CD4-positive, alpha-beta T cell (primary cell): ENCODE data around the gene ADCY4. TPM values are rescaled to one million over a fixed set of nuclear protein-coding genes. Genes with fewer than 3 reads are reported as not detected.

Experiments used
- ATAC-seq: fragments of 200-7000 bp; cut with Tn5 transposase; one replicate; pipeline ENCODE4 v1.10.0; 2022; ENCODE audit warnings: mild to moderate bottlenecking; ENCODE audit not compliant: poor library complexity
- CTCF ChIA-PET: fragments of 350-600 bp; sonication (Branson Sonifier 250); formaldehyde crosslinking; loops from one replicate; lab custom pipeline; 2021; ENCODE audit warnings: antibody characterized with exemption, inconsistent platforms; lab: Charles Lee
- POLR2A ChIA-PET: fragments of 350-600 bp; sonication (Branson Sonifier 250); formaldehyde crosslinking; loops from one replicate; lab custom pipeline; 2021; ENCODE audit warnings: antibody characterized with exemption, inconsistent platforms; lab: Charles Lee
- DNase-seq, 14 experiments: peaks; one replicate each; pipeline ENCODE4 v3.0.0-alpha.2; 2013 to 2020; ENCODE audit warnings: mixed read lengths in 2 of 14
- H3K27ac ChIP-seq, 2 donors: one replicate each; pipeline versions ENCODE4 v1.5.1 to v1.7.0; 2013; ENCODE audit warnings: low read length in 2 of 2, low read depth in 1 of 2, mild to moderate bottlenecking in 1 of 2
- H3K27me3 ChIP-seq, 2 experiments: 1 replicate in 1 of 2; 2 replicates in 1 of 2; pipeline versions ENCODE4 v1.6.1 to v1.7.0; 2013; ENCODE audit warnings: low read length in 2 of 2, control low read depth in 1 of 2, mild to moderate bottlenecking in 1 of 2, moderate library complexity in 1 of 2; ENCODE audit not compliant: insufficient read depth in 2 of 2, control insufficient read depth in 1 of 2
- H3K36me3 ChIP-seq: one replicate; pipeline ENCODE4 v1.6.1; 2013; ENCODE audit warnings: low read length, control low read depth; ENCODE audit not compliant: insufficient read depth
- H3K4me1 ChIP-seq: one replicate; pipeline ENCODE4 v1.6.1; 2013; ENCODE audit warnings: low read length, control low read depth; ENCODE audit not compliant: insufficient read depth
- H3K4me3 ChIP-seq: one replicate; pipeline ENCODE4 v1.5.1; 2013; ENCODE audit warnings: mild to moderate bottlenecking, low read length, moderate library complexity
- H3K9me3 ChIP-seq, 2 experiments: 1 replicate in 1 of 2; 2 replicates in 1 of 2; pipeline versions ENCODE4 v1.6.1 to v1.7.0; 2013; ENCODE audit warnings: low read length in 2 of 2, mild to moderate bottlenecking in 2 of 2, control low read depth in 1 of 2, moderate library complexity in 1 of 2; ENCODE audit not compliant: control insufficient read depth in 1 of 2, insufficient read depth in 1 of 2
- H3K27ac Mint-ChIP-seq: one replicate; pipeline ENCODE4 v1.8.0; 2020; ENCODE audit warnings: mixed read lengths
- H3K27me3 Mint-ChIP-seq: one replicate; pipeline ENCODE4 v1.8.0; 2021; ENCODE audit warnings: mixed read lengths
- H3K36me3 Mint-ChIP-seq: one replicate; pipeline ENCODE4 v1.8.0; 2021; ENCODE audit warnings: low read depth, mixed read lengths
- H3K4me1 Mint-ChIP-seq: one replicate; pipeline ENCODE4 v1.8.0; 2021; ENCODE audit warnings: low read depth, mixed read lengths
- H3K4me3 Mint-ChIP-seq: one replicate; pipeline ENCODE4 v1.8.0; 2020; ENCODE audit warnings: mild to moderate bottlenecking, mixed read lengths
- H3K9me3 Mint-ChIP-seq: one replicate; pipeline ENCODE4 v1.8.0; 2020; ENCODE audit warnings: mixed read lengths
- CTCF ChIP-seq: fragments of 200-600 bp; IDR thresholded peaks from one replicate; pipeline ENCODE4 v1.8.0; 2022; ENCODE audit warnings: antibody characterized with exemption, mild to moderate bottlenecking
- intact Hi-C, 2 experiments: fragments of 100-400 bp; cut with DNase I in 1 of 2; cut with micrococcal nuclease in 1 of 2; formaldehyde crosslinking; loops; one replicate each; pipeline versions ENCODE4 v1.15.1 to v1.9.0; 2023 to 2025; cut with DNase I, micrococcal nuclease
- total RNA-seq, 174 experiments: library from RNA in 2 of 174; stranded (reverse) in 2 of 174; gene quantifications; one replicate each; pipeline ENCODE4 v1.2.3 and lab custom pipeline; 2021 to 2026

Gene ADCY4
- total RNA-seq, 2 experiments from 2014 or later: 4.7 to 5.9 TPM

GRCh38 chr14:24370748-24371147 lies 35.9 kb upstream of the ADCY4 start:
- Mint-ChIP-seq H3K27me3 (peaks cover 44% of the 10 kb centered on the region), H3K4me3 (no peak overlapping the region), H3K9me3 (no peaks in the 10 kb centered on the region), H3K36me3 (no peaks in the 10 kb centered on the region), H3K4me1 (peaks cover 24% of the 10 kb centered on the region), H3K27ac (no peak overlapping the region)
- TF ChIP-seq CTCF: no peak
- ChIA-PET CTCF (interaction anchor here (0.6 kb wide), 1 partner anchor 73 kb away, joined by 3 read pairs; no protein-coding TSS in a partner anchor), POLR2A (no interaction called here)
- H3K4me3 ChIP-seq: no peak overlapping the region
- H3K9me3 ChIP-seq: peaks cover 0 to 22% of the 10 kb centered on the region in 2 experiments
- H3K27me3 ChIP-seq: peaks cover 36 to 51% of the 10 kb centered on the region in 2 experiments
- H3K4me1 ChIP-seq: peaks cover 35% of the 10 kb centered on the region
- H3K36me3 ChIP-seq: no peaks in the 10 kb centered on the region
- DNase-seq: no peak
- intact Hi-C loops: no loop called here
- H3K27ac ChIP-seq: no peak overlapping the region
- no peak for ATAC-seq

GRCh38 chr14:24369907-24370687 lies 35.2 kb upstream of the ADCY4 start:
- Mint-ChIP-seq H3K9me3 (no peaks in the 10 kb centered on the region), H3K4me1 (peaks cover 30% of the 10 kb centered on the region), H3K27ac (no peak overlapping the region), H3K4me3 (no peak overlapping the region), H3K27me3 (peaks cover 50% of the 10 kb centered on the region), H3K36me3 (no peaks in the 10 kb centered on the region)
- ChIA-PET POLR2A (no interaction called here), CTCF (no interaction called here)
- H3K27me3 ChIP-seq: peaks cover 43 to 57% of the 10 kb centered on the region in 2 experiments
- TF ChIP-seq CTCF: no peak
- intact Hi-C loops: no loop called here
- no peak for ATAC-seq
- no peaks in the 10 kb centered on the region for H3K36me3 ChIP-seq
- peaks cover 39% of the 10 kb centered on the region for H3K4me1 ChIP-seq
- no peak overlapping the region for H3K27ac ChIP-seq
- H3K4me3 ChIP-seq: no peak overlapping the region
- DNase-seq: no peak
- H3K9me3 ChIP-seq: peaks cover 0 to 22% of the 10 kb centered on the region in 2 experiments

DNA sequence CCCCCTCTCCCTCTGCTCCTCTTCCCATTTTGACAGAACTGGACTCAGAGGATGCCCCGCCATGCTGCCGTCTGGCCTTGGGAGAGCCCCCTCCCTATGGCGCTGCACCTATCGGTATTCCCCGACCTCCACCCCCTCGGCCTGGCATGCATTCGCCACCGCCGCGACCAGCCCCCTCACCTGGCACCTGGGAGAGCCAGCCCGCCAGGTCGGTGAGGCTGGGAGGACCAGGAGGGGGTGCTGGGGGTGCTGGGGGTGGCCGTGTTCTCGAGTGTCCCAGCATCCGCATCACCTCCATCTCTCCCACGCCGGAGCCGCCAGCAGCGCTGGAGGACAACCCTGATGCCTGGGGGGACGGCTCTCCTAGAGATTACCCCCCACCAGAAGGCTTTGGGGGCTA lies 34.6 kb upstream of the ADCY4 start:
- Mint-ChIP-seq H3K36me3 (no peaks in the 10 kb centered on the region), H3K9me3 (no peaks in the 10 kb centered on the region), H3K27ac (no peak overlapping the region), H3K4me1 (peaks cover 30% of the 10 kb centered on the region), H3K4me3 (peak overlapping the region; percentile 71), H3K27me3 (peaks cover 54% of the 10 kb centered on the region)
- ChIA-PET CTCF (no interaction called here), POLR2A (no interaction called here)
- peaks cover 0 to 22% of the 10 kb centered on the region in 2 experiments for H3K9me3 ChIP-seq
- intact Hi-C loops: no loop called here
- H3K4me3 ChIP-seq: no peak overlapping the region
- TF ChIP-seq CTCF: no peak
- H3K36me3 ChIP-seq: no peaks in the 10 kb centered on the region
- H3K27ac ChIP-seq: no peak overlapping the region
- peaks cover 39% of the 10 kb centered on the region for H3K4me1 ChIP-seq
- no peak for DNase-seq
- peaks cover 47 to 60% of the 10 kb centered on the region in 2 experiments for H3K27me3 ChIP-seq
- no peak for ATAC-seq
